Measurements from ENCODE around the gene RIMBP3B.
"Not testable (repeated sequence)": the region's sequence is repeated elsewhere in the genome, so short reads cannot be mapped to it uniquely, and the experiment has no call there.

The RIMBP3B gene, protein sequence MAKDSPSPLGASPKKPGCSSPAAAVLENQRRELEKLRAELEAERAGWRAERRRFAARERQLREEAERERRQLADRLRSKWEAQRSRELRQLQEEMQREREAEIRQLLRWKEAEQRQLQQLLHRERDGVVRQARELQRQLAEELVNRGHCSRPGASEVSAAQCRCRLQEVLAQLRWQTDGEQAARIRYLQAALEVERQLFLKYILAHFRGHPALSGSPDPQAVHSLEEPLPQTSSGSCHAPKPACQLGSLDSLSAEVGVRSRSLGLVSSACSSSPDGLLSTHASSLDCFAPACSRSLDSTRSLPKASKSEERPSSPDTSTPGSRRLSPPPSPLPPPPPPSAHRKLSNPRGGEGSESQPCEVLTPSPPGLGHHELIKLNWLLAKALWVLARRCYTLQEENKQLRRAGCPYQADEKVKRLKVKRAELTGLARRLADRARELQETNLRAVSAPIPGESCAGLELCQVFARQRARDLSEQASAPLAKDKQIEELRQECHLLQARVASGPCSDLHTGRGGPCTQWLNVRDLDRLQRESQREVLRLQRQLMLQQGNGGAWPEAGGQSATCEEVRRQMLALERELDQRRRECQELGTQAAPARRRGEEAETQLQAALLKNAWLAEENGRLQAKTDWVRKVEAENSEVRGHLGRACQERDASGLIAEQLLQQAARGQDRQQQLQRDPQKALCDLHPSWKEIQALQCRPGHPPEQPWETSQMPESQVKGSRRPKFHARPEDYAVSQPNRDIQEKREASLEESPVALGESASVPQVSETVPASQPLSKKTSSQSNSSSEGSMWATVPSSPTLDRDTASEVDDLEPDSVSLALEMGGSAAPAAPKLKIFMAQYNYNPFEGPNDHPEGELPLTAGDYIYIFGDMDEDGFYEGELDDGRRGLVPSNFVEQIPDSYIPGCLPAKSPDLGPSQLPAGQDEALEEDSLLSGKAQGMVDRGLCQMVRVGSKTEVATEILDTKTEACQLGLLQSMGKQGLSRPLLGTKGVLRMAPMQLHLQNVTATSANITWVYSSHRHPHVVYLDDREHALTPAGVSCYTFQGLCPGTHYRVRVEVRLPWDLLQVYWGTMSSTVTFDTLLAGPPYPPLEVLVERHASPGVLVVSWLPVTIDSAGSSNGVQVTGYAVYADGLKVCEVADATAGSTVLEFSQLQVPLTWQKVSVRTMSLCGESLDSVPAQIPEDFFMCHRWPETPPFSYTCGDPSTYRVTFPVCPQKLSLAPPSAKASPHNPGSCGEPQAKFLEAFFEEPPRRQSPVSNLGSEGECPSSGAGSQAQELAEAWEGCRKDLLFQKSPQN (N-terminal part only)

DNA sequence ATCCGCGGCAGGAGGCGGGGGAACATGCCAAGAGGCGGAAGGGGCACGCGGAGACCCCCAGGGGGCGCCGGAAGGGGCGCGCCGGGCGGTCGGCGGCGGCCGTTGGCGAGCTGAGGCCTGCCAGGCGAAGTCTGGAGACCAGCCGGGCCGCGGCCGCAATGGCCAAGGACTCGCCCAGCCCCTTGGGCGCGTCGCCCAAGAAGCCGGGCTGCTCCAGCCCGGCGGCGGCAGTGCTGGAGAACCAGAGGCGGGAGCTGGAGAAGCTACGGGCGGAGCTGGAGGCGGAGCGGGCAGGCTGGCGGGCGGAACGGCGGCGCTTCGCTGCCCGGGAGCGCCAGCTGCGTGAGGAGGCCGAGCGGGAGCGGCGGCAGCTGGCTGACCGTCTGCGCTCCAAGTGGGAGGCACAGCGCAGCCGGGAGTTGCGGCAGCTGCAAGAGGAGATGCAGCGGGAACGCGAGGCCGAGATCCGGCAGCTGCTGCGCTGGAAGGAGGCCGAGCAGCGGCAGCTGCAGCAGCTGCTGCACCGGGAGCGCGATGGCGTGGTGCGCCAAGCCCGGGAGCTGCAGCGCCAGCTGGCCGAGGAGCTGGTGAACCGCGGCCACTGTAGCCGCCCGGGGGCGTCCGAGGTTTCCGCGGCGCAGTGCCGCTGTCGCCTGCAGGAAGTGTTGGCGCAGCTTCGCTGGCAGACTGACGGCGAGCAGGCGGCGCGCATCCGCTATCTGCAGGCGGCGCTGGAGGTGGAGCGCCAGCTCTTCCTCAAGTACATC lies at the start of gene RIMBP3B:
Gene RIMBP3B, plus strand, starts transcription at position 51 of the 767 bp plus-strand sequence. Its CDS starts 108 bp downstream, at position 159.
- DNase-seq (ENCODE audit: low spot score): not testable (repeated sequence)

DNA sequence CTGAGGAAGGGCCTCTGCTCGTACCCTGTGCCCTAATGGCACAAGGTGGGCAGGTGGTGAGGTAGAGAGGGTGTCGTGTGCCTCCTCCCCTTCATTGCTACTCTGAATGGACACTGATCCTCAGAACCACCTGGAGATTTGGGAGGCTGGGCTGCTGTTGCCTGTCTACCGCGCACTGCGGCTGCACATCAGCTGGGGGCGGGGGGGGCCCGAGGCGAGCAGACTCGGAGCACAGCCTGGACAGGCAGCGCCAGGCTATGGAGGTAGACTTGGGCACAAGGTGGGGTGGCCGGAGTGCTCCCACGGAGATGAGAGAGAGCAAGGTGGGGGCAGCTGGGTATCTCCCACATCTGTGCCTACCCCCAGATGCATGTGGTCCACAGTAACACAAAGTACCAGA lies 26.0 kb upstream of the RIMBP3B start:
- DNase-seq (ENCODE audit: low spot score): not testable (repeated sequence)

DNA sequence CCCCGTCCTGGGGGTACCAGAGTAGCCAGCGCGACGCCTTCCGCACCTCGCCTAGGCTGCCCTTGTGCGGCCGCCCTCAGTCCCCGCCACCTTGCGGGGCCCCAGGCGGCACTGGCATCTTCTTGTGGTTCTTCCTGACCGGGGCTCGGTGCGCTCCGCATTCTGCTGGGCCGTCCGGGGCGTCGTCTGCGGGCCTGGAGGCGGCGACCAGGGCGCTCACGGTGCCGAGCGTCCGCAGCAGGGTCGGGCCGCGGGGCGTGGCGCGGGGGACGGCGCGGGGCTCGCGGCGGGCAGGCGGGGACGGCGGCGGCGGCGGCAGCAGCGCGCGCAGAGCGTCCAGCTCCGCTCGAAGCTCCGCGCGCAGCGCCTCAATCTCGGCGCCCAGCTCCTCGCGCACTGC lies 23.0 kb upstream of the RIMBP3B start:
- DNase-seq (ENCODE audit: low spot score): not testable (repeated sequence)

DNA sequence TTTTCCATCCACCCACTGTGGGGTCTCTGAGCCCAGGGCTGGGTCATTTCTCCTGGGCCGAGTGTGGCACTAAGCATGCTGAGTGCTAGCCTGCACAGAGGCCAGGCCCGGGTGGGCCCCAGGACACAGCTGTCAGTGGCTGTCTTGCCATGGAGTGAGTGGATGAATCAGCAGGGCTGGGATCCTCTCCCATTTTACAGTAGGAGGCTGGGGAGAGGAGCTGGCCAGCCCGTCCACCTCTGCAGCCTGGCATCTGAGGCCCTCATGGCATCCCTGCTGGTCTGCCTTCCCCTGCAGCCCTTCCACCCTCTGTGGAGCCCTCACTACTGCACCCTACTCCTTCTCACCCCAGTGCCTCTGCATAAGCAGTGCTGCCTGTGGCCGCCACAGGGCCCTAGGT lies 21.1 kb upstream of the RIMBP3B start:
- not testable (repeated sequence) for DNase-seq (ENCODE audit: low spot score)

DNA sequence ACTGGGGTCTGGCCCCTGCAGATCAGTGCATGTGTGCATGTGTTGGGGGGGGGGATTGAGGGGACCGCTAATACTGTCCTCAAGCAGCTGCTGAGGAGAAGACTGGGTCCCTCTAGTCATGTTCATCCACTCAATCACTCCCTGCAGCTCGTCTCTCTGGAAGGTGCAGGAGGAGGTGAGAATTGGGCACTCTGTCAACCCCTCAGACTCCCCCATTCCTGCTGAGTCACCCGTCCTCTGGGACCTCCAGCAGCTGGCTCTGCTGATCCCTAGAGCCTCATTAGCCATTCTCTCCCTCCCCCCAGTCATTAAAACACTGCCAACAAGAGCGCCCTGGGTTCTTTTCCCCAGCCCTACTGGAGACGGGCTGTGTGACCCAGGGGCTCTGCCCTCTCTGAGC lies 20.5 kb upstream of the RIMBP3B start:
- not testable (repeated sequence) for DNase-seq (ENCODE audit: low spot score)

DNA sequence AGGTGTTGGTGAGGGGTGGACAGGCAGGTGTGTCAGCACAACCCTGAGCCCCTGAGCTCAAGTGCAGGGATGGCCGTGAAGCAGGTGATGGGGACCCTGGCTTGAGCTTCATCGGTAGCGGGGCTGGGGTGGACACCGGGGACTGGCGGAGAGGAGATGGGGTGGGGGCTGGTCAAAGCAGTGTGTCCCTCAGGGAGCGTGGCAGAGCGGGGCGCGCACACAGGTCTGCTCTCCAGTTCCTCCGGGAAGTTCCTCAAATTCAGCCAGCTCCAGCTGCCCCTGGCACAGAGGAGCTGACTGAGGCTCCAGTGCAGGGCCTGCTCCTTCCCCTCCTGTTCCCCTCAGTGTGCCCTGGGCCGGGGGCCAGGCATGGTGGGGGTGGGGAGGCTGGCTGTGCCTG lies 19.7 kb upstream of the RIMBP3B start:
- DNase-seq (ENCODE audit: low spot score): not testable (repeated sequence)

DNA sequence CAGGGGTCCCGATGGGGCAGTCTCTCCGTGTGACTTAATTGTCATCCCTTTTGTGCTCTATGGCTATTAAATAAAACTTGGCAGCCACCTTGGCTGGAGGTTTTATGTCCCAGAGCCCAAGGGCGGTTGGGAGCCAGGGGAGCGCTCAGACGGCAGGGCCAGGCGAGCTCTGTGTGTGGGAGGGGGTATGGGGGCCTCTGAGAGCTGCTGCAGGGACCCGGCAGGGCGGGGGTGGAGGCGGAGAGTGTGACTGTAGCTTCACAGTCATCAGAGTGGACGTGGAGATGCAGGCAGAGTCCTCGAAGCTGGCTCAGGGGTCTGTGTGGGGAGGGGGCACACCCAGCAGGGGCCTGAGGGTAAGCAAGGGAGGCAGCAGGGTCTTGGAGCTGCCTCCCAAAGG lies 19.2 kb upstream of the RIMBP3B start:
- not testable (repeated sequence) for DNase-seq (ENCODE audit: low spot score)

DNA sequence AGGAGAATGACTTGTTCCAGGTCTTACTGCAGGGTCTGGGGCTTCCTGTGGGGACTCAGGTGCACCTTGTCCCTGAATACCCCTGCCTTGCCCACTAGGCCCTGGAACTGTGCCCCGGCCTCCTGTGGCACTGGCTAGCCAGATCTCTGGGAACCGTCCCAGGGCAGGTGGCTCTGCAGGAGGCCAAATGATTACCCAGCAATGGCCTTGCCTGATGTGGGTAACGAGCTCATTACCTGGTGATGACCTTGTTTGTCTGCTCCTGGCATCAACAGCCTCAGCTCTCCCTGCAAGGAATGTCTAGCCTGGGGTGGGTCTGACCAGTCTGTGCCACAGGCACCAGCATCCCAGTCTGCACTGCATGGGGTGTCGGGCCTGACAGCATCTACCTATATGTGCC lies 18.2 kb upstream of the RIMBP3B start:
- not testable (repeated sequence) for DNase-seq (ENCODE audit: low spot score)

DNA sequence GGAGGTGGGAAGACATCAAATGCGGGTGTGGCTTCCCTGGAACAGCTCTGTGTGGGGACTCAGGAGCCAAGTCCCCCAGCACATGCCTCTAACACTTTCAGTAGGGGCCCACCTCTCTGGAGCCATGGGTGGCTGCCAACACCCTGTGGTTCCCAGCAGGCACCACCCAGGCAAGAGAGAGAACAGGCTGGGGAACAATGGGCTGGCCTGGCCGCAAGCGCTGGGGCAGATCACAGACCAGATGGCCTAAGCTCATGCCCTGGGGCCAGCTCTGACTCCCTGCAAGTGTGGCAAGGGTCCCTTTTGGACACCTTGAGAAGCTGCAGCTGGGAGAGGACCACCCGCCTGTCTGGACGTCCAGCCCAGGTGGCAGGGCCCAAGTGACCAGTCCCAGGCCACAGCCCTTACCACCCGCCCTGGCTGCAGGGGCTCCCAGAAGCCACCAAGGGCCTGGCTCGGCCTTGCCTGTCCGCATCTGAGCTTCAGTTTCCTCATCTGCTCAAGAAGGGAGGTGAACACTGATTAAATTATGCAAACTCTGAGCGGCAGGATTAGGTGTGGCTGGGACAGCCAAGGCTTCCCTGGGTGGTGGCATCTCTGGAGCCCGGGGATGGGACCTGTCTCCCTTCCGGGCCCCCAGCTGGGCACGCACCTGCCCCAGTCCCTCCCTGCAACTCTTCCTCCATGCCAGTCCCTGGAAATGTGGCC lies 14.8 kb upstream of the RIMBP3B start:
- not testable (repeated sequence) for DNase-seq (ENCODE audit: low spot score)

DNA sequence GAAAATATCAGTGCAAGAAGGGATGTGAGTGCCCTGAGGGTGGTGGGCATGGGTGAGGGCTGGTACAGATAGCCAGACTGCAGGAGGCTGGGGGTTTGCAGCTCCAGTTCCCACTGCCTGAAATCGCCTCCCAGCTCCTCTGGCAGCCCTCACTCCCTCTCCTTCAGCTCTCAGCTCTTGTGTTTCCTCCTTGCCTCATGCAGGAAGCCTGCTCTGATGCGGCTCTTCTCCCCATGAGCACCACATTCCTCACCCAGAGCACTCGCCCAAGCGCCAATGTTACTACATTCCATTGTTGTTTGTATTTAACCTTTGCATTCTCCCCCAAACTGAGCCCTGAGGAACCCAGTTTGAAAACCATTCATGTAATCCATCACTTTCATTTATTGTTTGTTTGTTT lies 7.7 kb upstream of the RIMBP3B start:
- not testable (repeated sequence) for DNase-seq (ENCODE audit: low spot score)

DNA sequence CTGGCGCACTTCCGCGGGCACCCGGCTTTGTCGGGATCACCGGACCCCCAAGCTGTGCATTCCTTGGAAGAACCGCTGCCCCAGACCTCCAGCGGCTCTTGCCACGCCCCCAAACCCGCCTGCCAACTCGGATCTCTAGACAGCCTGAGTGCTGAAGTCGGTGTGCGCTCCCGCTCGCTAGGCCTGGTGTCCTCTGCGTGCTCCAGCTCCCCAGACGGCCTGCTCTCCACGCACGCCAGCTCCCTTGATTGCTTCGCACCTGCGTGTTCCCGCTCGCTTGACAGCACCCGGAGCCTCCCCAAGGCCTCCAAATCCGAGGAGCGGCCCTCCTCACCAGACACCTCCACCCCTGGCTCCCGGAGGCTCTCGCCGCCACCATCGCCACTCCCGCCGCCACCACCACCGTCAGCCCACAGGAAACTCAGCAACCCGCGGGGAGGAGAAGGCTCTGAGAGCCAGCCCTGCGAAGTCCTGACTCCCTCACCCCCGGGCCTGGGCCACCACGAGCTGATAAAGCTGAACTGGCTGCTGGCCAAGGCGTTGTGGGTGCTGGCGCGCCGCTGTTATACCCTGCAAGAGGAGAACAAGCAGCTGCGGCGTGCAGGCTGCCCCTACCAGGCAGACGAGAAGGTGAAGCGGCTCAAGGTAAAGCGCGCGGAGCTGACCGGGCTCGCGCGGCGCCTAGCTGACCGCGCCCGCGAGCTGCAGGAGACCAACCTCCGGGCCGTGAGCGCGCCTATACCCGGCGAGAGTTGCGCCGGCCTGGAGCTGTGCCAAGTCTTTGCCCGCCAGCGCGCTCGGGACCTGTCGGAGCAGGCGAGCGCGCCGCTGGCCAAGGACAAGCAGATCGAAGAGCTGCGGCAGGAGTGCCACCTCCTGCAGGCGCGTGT lies 1.2 kb downstream of the RIMBP3B start:
- not testable (repeated sequence) for DNase-seq (ENCODE audit: low spot score)

DNA sequence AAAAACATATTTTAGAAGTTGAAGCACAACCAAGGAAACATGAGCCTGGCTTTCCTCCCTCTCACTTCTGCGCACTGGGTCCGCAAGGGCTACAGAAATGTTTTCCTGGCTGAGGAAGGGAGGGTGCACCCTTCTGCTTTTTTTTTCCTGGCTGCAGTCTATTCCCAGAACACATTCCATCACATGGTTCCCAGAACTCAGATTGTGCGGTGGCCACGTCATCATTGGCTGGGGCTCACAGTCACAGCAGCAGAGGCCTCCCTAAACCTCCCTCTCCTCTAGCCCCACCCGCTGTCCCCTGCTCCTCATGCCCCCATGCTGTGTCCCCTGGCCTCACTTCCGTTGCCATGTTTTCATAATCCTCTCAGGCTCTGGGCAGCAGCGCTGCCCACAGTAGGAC lies 5.9 kb downstream of the RIMBP3B start:
- DNase-seq (ENCODE audit: low spot score): not testable (repeated sequence)

DNA sequence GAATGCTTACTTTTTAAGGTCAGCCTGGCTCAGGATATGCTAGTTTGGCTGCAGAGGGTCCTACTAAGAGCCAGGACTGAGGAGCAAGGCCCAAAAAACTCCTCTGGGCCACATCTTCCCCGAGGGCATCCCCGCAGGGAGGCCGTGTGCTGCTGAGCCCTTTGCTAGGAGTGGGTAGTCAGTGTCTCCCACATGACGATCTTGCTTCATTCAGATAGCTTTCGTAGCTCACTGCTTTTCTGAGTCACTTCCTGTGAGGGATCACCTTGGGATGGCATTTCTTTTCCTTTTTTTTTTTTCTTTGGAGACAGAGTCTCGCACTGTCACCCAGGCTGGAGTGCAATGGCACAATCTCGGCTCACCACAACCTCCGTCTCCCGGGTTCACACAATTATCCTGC lies 6.5 kb downstream of the RIMBP3B start:
- not testable (repeated sequence) for DNase-seq (ENCODE audit: low spot score)

DNA sequence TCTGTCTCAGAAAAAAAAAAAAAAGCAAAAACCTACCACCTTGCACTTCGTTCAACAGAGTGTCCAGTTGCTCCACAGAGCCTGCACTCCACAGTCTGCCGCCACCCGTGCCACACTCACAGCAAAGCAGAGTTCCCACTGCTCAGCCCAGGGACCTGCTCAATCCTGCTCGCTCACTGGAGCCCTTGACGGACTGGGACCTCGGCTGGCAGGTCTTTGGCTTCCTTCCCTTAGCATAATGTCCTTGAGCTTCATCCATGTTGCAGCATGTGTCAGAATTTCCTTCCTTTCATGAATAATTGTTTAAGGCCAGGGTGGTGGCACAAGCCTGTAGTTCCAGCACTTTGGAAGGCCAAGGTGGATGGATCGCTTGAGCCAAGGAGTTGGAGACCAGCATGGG lies 11.1 kb downstream of the RIMBP3B start:
- not testable (repeated sequence) for DNase-seq (ENCODE audit: low spot score)

DNA sequence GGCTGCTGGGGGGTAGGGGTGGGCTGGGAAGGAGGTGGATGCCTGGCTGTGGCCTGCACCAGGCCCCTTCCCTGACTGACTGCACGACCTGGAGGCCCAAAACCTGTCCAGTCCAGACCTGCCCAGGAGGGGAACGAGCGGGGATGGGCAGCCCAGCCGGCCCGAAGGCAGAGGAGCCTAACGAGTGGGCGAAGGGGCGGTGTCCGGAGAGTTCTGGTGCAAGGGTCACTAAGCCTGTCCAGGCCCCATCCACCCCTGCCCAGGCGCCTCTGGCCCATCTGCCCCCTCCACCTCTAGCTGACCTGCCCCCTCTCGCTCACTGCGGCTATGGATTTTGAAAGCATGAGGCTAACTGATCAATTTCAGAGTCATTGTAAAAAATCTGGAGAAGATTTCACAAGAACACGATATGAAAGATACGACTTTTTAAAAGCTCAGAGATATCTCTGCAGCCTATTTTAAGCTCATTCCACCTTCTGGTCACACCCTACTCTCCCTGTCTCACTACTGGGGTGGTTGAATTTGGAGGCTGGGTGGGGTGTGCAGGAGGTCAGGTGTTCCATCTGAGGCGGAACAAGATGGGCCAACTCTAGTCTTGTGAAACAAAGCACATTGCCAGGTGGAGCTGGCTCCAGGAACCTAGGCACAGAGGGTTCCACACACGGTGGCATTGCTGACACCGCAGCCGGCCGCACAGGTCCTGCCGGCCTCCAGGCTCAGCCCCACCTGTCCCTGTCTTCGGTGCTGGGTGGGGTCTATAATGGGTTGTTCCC lies 17.8 kb downstream of the RIMBP3B start:
- not testable (repeated sequence) for DNase-seq (ENCODE audit: low spot score)

DNA sequence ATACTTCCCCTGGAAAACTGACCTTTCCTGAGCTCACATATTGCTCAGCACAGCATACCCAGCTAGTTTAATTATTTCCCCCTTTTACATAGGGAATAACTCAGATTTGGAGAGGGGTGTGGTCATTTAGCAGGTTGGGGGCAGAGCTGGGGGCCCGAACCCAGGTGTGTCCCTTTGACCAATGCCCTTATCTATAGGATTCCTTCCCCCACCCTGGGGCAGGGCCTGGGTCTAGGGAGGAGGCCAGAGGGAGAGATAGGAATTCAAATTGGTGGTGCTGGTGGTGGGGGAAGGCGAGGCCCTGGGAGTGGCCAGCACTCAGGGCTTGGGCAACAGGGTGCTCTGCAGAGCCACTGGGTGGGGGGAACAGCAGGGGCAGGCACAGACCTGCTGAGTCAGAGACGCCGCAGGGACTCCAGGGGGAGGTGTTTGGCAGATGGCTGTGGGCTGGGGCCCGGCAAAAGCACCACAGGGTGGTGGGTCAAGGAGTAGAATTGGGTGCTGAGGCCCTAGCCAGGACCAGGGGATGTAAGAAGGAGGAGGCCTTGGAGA lies 19.3 kb downstream of the RIMBP3B start:
- DNase-seq (ENCODE audit: low spot score): not testable (repeated sequence)

DNA sequence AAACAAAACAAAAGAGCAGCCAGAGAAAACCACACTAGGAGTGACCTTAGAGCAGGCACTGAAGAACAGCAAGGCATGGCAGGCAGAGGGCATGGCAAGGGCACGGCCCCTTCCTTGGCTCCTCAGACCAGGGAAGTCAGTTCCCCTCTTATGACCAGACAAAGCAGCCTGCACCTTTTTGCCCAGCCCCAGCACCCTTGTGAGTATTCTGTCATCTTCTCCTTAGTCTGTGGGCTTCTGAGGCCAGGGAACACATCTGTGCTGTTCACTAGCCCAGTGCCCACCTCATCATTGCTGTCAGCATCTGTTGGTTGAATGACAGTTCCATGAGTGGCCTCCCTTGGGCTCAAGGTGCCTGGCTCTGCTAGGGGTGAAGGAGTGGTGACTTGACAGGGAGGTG lies 23.6 kb downstream of the RIMBP3B start:
- not testable (repeated sequence) for DNase-seq (ENCODE audit: low spot score)

DNA sequence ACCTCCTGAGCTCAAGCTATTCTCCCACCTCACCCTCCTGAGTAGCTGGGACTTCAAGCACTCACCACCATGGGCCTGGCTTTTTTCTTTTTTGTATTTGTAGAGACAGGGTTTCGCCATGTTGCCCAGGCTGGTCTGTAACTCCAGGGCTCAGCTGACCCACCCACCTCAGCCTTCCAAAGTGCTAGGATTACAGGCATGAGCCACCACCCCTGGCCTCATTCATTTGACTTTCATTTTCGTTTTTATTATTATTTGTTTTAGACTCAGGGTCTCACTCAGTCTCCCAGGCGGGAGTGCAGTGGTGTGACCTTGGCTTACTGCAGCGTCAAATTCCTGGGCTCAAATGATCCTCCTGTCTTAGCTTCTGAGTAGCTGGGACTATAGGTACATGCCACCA lies 24.2 kb downstream of the RIMBP3B start:
- DNase-seq (ENCODE audit: low spot score): not testable (repeated sequence)

All from GM20000 (cell line).